Breast epithelium (tissue), 3 donors: ENCODE measurements around the gene USP50.

Experiments used
- POLR2AphosphoS5 ChIP-seq, 3 donors: sonication (generic); formaldehyde crosslinking; IDR thresholded peaks; one replicate each; pipeline ENCODE4 v1.6.1; 2017; ENCODE audit warnings: antibody characterized with exemption in 3 of 3
- TF ChIP-seq, protein P1 (sequence below), 3 donors: fragments of 450-650 bp; IDR thresholded peaks; one replicate each; pipeline ENCODE4 v1.5.1; 2016 to 2017; ENCODE audit warnings: antibody characterized with exemption in 3 of 3, mild to moderate bottlenecking in 3 of 3, moderate library complexity in 3 of 3

DNA sequence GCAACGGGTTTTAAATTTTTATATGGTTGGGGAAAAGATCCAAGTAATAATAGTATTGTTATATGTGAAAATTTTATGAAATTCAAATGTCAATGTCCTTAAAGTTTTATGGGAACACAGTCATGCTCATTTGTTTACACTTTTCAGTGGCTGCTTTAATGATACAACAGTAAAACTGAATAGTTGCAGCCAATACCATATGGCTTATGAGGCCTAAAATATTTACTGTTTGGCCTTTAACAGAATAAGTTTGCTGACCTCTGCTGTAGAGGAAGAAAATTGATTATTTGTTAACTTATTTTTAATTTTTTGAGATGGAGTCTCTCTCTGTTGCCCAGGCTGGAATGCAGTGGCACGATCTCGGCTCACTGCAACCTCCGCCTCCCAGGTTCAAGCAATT is 44.7 kb downstream of the USP50 start:
- TF ChIP-seq POLR2AphosphoS5 (IDR thresholded peaks at IDR 0.05): no peak
- TF ChIP-seq, protein P1, sequence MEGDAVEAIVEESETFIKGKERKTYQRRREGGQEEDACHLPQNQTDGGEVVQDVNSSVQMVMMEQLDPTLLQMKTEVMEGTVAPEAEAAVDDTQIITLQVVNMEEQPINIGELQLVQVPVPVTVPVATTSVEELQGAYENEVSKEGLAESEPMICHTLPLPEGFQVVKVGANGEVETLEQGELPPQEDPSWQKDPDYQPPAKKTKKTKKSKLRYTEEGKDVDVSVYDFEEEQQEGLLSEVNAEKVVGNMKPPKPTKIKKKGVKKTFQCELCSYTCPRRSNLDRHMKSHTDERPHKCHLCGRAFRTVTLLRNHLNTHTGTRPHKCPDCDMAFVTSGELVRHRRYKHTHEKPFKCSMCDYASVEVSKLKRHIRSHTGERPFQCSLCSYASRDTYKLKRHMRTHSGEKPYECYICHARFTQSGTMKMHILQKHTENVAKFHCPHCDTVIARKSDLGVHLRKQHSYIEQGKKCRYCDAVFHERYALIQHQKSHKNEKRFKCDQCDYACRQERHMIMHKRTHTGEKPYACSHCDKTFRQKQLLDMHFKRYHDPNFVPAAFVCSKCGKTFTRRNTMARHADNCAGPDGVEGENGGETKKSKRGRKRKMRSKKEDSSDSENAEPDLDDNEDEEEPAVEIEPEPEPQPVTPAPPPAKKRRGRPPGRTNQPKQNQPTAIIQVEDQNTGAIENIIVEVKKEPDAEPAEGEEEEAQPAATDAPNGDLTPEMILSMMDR (IDR thresholded peaks at IDR 0.05): no peak
